ENCODE data around the gene HUNK.

The HUNK gene

DNA sequence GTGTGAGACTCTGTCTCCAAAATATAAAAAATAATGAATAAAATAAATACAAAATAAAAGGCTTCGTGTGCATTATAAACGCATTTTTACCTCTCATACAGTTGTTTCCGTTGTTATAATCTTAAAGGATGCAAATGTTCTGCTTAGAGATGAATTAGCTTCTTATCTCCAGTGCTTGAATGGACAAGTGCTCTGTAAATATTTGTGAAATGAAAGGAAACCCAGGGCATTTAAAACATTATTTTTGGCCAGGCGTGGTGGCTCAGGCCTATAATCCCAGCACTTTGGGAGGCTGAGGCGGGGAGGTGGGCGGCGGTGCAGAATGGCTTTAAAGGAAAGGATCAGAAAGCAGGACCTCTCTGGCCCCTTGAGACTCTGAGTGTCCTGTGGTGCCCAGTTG, 94.5 kb downstream of the HUNK start:
- no peak for DNase-seq

DNA sequence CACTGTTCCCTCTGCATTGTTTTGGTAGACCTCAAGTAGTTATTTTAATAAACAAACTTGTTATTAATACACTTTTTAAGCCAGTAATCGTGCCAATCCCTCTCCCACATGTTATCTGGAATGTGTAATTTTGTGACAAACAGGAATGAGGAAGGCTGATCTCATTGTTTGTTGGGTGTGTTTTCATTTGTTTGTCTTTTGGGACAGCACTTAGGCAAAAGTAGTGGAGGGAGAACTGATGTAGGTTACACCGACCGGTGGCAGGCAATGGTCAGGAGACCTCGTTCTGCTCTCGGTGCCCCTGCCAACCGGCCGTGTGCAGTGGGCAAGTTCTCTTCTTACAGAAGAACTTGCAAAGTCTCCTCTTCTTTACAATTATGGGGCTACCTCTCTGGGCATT, 99.8 kb downstream of the HUNK start:
- no peak for DNase-seq

DNA sequence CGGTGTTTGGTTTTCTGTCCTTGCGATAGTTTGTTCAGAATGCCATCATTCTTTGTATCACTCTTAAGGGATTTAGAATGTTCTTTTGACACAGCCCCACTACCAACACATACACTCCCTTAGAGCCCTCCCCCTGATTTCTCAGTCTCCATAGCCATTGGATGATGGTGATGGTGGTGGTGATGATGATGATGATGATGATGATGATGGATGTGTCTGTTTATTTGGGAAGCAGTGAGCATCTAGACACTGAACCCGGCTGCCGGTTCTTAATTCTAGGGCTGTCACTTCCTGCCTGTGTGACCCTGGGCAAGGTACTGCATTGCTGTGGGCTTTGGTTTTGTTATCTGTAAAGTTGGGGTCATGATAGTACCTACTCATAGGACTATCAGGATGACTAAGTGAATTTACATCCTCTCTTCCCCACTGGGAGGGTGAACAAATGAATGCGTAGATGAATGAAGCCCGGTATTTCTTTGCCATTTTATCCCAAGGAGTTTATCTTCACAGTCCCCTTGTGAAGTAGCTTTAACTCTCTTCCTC, 100.7 kb downstream of the HUNK start:
- no peak for DNase-seq

DNA sequence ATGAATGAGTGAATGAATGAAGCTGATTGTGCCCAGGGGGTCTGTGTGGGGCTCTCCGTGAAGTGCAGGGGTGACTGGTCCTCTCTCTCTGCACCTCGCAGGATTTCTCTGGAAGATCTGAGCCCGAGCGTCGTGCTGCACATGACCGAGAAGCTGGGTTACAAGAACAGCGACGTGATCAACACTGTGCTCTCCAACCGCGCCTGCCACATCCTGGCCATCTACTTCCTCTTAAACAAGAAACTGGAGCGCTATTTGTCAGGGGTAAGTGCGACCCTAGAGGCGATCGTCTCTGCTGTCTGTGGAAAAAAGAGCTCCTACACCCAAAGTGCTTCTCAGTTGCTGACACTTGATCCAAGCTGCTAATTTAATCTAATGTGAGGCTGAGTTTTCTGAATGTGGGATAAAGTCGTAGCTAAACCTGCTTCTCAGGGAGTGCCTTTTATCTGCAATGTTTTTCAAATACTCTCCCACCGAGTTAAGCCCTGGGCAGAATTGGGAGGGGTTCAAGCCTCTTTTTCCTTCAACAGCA, 101.7 kb downstream of the HUNK start:
- DNase-seq = peak; percentile 29

DNA sequence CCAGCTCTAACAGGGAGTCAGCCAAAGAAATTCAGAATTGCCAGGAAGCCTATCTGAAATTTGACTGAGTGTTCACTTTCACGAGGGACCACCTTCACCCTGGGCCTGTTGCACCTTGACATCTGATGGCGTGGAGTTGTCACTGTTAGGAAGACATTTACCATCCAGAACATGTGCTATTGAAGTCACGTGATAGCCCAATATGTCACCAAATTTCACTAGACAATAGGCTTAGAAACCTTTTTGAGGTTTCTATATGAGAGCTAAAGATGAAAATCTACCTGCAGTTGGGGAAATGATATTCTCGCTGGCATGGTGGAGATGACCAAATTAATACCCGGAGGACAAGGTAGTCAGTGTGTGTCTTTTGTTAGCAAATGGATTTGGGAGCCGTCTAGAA, 102.7 kb downstream of the HUNK start:
- no peak for DNase-seq

DNA sequence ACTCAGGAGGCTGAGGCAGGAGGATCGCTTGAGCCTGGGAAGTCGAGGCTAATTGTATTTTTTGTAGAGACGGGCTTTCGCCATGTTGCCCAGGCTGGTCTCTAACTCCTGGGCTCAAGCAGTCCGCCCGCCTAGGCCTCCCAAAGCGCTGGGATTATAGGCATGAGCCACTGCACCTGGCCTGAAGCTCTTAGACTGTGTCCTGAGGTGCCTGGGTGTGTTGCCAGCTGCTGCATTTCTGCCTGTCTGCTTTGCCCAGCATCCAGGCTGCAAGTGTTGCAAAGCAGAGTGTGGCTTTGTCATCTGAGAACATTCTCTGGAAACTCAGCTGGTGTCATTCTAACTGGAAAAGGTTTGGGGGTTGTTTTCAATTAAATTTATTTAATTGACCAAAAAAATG, 105.0 kb downstream of the HUNK start:
- no peak for DNase-seq

DNA sequence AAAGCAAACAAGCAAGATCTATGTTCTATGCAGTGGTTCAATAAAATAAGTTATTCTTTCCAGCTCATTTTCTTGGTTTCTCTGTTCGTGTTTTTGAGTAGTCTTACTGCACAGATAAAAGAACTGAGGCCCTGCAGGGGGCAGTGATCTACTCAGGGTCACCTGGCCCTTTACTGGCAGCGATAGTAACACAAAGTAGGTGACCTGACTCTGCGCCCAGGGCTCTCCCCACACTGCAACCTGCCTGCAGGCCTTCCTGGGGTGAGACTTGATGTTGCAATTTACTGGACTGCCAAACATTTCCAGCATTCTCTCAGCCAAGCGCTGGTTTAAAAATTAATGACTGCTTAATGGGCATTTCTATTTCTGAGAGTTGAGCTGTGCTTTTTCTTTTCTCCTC, 110.3 kb downstream of the HUNK start:
- no peak for DNase-seq

DNA sequence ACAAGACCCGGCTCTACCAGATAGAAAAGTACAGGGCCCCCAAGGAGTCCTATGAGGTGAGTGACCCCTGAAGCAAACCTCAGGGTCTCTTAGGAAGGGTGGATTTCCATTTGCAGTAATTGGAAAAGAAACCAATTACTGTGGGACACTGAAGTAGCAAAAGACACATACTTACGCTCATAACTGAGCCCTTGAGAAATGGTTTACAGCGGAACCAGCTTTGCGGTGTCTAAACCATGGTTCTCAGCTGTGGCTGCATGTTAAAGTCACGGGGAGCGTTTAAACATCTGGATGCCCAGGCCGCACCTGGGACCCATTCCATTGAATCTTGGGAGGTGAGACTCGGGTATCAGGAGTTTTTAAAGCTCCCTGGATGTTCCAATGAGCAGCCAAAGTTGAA, 110.7 kb downstream of the HUNK start:
- no peak for DNase-seq

DNA sequence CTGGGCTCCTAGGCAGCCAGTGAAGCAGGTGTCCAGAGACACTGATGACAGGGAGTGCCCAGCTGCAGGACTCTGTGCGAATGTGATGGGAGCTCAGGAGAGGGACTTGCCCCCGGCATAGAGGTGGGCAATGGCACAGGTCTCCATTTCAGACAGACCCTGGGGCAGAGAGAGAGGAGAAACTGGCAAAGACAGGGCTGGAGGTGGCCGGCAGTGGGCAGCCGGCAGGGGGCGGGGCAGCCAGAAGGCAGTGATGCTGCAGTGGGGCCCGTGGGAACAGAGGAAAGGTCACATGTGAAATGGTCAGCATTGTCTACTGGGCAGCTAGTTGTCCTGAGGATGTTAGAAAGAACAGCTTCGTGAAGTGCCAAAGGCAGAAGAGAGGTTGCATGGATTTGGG, 112.6 kb downstream of the HUNK start:
- DNase-seq = no peak

DNA sequence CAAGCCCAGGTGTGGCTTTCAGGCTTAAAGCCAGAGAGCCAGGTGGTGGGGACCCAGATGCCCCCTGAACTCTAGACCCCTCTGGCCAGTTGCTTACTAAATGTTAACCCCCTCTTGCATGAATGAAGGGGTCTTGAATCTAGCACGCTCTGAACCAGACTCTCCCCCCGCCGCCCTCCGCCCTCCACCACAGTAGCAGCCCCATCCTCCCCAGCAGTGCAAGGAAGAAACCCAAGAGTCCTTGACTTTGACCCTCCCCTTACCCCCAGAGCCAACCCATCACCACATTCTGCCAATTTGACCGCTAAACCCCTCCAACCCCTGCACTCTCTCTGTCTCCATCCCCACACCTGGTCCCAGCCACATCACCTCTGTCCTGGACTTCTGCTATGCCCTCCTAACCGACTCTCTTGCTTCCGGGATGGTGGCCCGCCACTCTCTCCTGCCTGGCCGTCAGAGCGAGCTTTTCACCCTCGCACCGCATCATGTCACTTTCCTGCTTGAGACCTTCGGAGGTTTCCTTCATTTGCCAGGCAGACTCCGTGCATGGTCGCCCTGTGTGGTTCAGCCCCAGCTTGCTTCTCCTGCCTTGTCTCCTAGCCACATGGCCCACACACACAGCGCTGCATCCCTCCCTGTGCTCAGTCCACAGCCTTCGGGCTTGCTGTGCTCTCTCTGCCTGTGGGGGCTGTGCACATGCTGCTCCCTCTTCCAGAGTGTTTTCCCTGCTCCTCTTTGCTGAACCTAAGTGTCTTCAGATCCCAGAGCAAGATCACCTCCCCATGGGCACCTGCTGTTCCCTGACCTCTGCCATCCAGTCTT, 113.4 kb downstream of the HUNK start:
- DNase-seq = no peak

DNA sequence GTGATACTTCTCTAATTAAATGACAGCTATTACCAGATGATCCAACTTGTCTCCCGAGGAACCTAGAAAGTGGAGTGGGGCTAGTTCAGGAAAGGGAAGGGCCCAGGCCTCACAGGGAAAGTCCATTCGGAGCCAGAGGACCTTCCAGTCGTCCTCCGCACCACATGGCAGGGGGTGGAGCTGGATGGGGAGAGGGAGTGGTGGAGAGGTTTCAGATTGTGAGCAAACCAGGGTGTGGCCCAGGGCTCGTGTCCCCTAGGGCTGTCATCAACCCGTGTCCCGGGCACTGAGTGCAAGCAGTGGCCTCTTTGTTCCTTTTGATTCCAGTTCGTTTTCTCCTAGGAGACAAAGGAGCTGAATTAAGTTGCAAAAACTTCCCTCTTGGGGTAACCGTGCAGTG, 114.9 kb downstream of the HUNK start:
- DNase-seq = no peak

DNA sequence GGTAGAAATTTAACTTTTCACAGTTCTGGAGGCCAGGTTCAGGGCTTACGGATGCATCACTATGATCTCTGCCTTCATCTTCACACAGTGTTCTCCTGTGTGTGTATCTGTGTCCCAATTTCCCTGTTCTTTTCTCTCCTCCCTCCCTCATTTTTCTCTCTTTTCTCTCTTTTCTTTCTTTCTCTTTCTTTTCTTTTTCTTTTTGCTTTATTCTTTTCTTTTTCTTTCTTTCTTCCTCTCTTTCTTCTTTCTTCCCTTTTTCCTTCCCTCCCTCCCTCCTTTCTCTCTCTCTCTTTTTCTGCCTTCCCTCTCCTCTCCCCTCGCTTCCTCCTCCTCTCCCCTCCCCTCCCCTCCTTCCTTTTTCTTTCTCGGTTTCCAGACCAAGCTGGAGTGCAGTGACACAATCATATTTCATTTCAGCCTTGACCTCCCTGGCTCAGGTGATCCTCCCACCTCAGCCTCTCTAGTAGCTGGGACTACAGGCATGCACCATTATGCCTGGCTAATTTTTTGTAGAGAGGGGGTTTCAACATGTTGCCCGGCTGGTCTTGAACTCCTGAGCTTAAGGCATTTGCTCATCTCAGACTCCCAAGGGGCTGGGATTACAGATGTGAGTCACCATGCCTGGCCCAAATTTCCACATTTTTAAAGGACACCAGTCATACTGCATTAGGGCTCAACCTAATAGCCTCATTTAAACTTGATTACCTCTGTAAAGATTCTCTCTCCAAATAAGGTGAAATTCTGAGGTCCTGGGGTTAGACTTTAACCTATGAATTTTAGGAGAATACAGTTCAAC, 115.9 kb downstream of the HUNK start:
- DNase-seq = no peak

DNA sequence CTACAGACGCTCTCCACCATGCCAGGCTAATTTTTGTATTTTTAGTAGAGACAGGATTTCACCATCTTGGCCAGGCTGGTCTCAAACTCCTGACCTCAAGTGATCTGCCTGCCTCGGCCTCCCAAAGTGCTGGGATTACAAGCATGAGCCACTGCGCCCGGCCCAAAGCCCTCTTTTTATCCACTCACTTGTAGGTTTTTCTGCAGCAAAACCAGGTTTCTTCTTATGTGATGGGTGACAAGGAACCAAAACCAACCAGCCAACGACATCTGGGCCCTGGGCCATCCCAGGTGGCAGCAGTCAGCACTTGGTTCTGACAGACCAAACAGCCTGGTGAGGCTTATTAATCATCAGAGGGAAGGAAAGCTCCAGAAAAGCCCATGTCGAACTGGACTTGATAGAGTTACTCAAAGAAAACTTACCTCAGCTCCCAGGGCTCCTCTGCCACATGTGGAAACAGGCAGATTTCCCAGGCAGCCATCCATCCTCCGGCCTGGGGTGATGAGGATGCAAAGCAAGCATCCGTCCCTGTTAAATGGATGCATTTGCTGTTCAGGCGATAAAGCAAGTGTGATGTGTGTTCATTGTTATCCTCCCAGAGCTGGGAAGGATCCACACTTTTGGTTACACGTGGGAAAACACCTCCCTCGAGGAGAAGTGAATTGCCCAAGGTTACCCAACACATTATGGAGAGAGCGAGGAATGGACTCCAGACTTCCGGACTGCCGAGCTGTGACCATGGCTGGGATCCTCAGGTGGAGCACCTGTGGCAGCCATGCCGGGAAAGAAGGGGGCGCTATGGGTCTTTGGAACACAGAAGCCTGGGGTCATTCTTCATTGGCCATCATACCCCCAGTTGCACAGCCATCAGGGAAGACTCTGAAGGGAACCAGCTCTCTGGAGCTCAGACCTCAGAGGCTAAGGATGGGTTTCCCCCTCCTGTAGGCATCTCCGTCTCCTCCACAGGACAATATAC, 118.8 kb downstream of the HUNK start:
- DNase-seq = no peak

DNA sequence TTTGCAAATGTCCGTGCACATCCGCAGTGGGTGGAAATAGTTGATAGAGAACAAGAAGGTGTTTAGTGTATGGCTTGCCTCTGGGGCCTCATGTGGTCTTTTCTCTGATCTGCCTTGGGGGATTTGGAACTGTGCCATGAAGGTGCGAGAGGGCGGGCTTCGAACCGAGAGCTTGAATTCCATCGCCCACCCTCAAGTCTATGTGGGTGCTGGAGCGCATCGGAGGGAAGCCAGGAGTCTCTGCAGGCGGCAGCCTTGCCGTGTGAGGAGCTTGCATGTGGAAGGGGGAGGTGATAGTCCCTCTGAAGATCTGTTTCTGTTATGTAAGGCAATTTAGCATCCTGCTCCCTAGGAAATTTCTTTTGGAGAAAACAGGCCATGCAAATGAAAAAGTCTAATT, 119.6 kb downstream of the HUNK start:
- no peak for DNase-seq

DNA sequence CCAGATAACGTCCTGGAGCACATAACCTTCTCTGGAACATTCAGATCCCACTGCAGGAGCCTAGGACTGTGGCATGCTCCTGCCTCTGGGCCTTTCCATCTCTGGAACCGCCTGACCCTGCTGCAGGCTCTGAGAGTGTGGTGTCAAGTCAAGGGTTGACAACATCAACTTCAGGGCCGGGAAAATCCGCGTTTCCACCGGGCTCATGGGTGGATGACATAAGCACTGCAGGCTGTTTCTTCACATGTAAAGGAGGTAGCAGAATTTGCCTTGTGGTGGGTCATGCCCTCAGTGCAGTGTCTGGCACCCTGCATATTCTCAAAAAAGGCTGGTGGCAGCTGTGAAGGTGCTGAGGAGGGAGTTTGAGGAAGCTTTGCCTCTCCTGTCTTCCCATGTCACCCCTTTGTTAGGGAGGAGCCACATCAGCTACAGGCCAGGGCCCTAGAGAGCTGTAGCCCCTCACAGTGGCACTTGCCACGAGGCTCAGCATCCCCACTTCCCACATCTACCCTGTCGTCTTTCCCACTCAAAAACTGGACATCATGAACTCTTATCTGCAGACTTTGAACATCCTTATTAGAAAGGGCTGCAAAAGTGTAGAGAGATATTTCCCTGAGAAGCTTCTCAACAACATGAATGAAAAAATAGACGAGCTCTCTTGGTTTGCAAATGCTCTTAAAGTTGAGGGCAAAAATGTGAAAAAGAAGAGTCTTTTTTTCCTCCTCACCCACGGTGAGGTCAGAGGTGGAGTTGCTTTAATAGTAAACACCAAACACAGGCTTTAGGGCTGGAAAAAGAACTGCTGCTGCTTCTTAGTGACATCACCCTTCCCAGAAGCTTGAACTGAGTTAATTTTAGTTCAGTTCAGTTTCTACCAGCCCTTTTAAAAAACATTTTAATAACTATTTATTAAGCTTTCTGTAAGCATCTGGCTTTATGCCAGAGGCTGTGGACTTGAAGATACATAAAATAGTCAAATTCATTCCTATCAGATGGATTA, 121.3 kb downstream of the HUNK start:
- no peak for DNase-seq

DNA sequence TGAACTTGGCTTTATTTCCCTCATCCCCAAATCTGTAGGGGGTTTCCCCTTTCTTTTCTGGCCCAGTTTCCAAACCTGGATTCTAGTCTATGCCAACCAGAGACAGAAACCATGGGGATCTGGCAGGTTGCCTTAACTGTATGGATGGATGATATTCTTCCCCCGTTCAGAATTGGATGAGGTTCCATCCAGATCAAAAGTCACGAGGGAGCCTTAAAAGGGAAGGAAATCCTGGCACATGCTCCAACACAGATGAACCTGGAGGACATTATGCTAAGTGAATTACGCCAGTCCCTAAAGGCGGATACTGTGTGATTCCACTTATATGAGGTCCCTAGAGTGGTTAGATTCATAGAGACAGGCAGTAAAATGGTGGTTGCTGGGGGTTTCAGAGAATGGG, 124.4 kb downstream of the HUNK start:
- DNase-seq = no peak

DNA sequence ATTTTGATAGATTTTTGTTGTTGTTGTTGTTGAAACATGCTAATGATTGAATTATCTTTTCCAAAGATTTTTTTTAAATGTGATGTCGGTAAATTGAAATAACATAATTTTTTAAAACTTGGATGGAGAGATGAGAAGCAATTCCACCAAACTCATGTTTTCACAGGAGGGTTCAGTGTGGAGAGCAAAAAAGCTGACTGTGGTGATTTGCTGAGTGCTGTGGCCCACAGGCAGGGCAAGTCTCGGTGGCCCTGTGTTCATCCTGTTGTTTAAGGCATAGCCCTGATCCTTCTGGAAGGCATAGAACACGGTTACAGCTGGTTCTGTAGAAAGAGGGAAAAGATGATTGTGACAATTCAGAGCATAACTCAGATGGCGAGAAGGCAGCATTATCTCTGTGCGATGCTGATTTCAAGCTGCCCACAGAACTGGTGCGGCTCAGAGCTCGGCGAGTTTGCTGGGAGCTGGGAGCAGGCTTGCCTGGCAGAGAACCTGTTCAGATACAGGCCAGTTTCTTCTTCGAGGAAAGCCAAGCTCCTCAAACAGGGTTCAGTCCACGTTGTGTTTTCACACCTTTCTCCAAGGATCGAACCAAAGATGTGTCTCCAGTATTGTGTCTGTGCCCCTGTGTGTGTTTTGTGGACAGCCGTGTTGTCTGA, 127.1 kb downstream of the HUNK start:
- DNase-seq = no peak

DNA sequence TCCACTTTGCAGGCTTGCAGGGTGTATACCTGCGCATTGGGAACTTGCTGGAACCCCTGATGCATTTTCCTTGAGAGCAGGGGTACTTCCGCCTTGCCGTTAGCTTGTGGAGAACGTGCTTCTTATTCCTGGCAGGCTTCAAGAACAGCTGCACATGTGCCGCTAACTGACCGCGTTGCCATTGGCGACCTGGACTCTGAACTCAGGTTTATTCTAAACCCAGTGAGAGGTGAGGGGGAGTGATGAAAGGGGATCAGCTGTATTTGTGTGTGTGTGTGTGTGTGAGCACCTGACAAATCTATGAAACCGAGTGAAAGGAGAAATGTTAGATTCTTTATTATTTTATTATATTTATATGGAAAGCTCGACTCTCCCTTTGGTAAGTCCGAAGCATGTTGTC, 128.6 kb downstream of the HUNK start:
- DNase-seq = no peak

DNA sequence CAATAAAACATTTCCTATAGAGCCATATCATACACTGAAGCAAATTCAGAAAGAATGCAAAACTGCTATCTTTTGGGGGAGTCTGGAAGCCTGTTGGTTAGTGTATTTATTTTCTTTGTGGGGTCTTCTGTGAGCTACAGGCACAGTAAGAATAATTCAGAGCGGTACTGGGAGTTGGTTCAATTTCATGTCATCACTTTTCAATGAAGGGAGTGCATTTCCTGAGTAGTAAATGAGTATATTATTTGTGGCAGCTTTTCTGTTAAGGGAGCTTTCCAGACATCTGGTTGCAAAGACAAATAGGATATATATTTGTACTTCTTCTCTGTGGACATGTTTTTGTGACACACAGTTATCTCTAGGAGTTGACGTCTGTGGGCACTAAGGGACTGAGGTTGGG, 130.6 kb downstream of the HUNK start:
- DNase-seq = no peak

DNA sequence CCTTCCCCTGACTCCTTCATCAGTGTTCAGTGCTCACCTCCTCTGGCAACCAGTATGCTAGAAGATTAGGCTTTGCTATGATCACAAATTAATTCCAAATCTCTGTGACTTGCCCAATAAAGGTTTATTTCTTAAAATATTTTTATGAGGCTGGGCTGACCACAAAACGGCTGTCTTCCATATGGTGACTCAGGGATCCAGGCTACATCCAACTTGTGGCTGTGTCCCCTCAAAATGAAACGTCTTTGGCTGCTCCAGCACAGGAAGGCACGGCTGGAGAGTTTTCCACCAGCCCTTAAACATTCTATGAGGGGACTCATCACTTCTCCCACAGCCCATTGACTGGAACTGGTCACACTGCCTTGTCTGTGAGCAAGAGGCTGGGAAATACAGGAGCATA, 131.5 kb downstream of the HUNK start:
- DNase-seq = no peak

DNA sequence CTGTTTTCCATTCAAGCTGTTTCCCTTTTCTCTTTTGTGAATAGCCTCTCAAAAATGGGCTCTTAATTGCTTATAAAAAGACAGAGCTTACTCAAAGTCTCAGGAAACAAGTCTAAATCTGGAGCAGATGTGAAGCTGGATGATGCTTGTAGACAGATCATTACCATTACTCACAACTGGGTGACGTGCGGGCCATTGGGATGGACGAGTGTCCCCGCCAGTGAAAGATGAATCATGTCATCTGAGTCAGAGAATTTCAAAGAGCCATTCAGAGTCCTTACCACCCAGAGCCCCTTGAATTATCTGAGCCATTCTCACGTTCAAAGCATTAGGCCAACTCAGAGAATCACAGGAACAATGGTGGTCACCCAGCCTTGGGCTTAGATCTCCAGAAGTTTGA, 134.6 kb downstream of the HUNK start:
- DNase-seq = no peak

All from OCI-M1 (cell line).